NCI-H446 (cell line): ENCODE measurements around the gene ADCY5.
A peak's percentile ranks its signal among the peaks of the same experiment; 100 is the strongest.

ENCODE experiments used
- DNase-seq, 2 experiments: peaks; one replicate each; lab custom pipeline; 2025; lab: John Stamatoyannopoulos, UW

The ADCY5 gene

GRCh38 chr3:123301331-123302184 is 147.3 kb downstream of the ADCY5 start:
- DNase-seq = no peak

- no peak for DNase-seq
These were observed 148.3 kb downstream of the ADCY5 start for GRCh38 chr3:123300583-123300982.

GRCh38 chr3:123300056-123300455 is 148.8 kb downstream of the ADCY5 start:
- DNase-seq = no peak

DNA sequence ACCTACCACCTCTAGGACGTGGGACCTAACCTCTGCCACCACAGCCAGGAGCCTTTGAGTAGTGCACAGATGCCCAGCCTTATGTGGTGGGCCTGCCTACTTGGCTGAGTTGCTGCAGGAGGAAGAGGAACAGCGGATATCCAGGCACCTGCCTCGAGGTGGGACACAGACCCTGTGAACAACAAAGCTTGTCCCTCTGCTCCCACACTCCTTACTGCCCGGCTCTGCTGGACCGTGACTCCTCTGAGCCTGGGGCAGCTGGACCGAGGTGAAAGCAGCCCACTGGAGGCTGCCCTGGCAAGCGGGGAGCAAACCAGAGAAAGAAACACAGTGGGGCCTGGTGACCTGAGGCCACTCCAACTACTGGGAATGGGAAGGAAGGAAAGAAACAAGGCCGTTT is 149.3 kb downstream of the ADCY5 start:
- DNase-seq = no peak

GRCh38 chr3:123298903-123299302 is 150.0 kb downstream of the ADCY5 start:
- DNase-seq = no peak

GRCh38 chr3:123297627-123297899 is 151.3 kb downstream of the ADCY5 start:
- DNase-seq = no peak

DNA sequence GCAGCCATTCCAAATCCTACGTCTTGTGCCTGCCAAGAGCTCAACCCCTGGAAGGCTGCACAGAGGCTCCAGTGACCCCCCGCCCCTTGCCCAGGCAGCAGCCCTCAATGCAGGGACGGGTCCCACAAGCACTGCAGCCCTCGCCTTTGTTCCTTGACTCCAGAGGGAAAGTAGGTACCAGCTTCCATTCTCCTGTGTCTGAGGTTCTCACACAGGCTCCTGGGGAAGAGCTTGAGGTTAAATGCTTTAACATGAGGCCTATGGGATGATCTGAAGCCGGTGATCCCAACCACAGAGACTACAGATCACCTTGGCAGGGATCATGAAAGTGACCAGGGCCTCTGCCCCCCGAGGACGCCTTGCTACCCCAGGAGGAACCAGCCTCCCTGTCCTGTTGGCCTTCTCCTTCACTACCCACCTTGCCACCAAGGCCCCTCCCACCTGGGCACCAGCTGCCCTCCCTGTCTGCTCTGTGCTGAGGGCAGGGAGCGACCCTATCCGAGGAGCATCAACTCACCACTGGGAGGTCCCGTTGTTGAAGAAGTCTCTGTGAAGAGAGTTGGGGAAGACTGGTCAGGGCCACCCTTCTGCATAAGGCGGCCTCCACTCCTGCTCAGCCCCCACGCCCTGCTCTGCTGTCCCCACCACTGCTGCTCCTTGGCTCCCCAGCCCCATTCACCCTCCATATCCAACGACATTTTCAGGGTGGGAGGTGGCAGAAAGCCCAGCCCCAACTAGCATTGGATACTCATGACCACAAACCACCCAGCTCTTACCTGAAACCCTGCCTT is 151.9 kb downstream of the ADCY5 start:
- DNase-seq = no peak

- DNase-seq = no peak
These were observed 152.6 kb downstream of the ADCY5 start for GRCh38 chr3:123296261-123296660.

DNA sequence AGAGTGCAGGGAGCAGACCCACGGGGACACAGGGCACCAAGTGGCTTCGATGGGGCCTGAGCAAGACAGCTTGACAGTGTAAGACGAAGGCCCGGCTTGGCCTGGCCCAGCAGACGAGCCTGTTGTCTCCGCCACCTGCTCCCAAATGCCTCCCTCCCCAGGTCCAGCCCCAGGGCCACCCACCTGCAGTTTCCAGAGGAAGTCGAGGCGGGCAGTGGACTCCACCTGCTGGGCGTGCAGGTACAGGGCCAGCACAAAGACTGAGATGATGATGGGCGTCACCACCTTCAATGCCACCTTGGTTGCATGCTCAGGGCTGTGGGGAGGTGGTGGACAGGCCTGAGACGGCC is 153.0 kb downstream of the ADCY5 start:
- DNase-seq = no peak

DNA sequence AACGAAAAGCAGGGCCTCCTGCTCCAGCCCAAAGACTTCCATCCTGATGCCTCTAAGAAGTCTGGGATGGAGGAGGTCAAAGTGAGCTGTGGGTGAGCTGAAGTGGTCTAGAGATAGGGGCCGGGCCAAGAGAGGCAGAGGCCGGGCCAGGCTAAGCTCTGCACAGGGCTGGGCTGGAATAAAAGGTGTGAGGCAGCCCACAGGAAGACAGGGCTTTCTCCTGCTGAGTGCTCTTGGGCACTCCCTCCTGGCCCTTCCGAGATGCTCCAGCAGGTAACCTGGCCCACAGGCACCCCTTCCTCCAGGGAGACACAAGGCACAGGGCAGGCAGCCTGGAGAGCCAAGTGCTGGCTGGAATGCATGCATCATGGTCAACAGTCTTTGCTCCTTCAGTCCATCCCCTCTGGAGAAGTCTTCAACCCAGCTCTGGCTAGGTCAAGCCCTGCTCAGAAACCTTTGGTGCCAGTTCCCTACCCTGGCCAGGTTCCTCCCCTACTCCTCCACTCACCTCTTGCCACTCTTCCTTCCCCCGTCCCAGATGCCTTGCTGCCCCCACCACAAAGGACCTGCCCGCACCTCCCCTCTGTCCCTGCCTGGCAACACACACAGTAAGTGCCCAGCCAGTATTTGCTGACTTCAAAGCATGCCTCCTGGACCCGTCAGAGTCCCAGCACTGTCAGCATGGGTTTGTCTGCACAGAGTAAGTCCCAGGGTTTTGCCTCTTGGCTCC is 153.6 kb downstream of the ADCY5 start:
- no peak for DNase-seq

GRCh38 chr3:123294296-123294938 is 154.5 kb downstream of the ADCY5 start:
- no peak for DNase-seq

- DNase-seq = no peak
These were observed 156.3 kb downstream of the ADCY5 start for GRCh38 chr3:123292321-123293310.

- no peak for DNase-seq
These were observed 157.5 kb downstream of the ADCY5 start for GRCh38 chr3:123291404-123291803.

DNA sequence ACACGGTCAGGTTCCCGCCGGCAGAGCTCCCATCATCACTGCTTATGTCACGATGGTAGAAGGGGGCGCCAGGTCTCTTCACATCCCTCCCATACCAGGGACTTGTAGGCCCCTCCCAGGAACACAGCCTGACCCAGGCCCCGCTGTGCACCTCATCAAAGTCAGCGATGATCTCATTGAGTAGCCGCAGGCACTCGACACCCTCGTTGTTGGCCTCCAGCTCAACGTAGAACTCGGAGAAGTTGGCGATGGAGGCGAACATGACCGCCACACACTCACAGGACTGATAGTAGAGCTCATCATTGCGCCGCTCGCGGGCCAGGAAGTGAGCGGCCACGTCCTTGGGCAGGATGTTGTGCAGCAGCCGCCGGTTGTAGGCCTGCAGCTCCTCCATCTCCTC is 157.9 kb downstream of the ADCY5 start:
- no peak for DNase-seq

DNA sequence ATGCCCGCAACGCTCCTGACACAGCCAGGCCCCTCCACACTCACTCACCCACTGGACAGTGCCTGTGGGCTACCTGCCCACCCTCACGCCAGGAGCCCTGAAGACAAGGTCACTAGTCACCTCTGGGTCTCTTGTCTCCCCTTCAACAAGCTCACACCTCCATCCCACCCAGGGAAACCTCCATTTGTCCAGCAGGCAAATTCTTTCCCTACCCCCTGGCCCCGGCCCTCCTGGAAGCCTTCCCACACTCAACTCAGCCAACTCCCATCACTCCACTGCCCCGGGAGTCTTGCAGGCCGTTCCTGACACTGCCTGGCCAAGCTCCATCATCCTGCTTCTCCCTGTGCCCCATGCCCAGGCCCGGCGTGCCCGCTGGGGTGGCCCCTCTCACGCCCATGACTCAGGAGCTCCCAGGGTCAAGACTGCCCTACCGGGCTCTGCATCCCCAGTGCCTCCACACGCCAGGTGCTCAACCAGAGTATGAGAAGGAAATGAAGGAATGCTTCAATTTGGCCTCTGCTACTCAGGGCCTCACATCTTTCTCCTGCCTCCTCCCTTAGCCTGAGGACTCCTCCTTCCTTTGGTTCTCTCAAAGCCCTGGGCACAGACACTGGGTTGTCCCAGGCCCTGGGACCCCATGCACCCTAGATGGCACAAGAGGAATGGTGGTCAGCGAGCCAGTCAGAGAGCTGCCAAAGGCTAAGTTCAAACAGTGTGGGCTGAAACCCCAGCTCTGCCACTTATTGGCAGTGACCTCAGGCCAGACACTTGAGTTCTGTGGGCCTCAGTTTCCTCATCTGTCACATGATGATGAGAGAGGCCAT is 158.6 kb downstream of the ADCY5 start:
- DNase-seq = no peak

GRCh38 chr3:123289391-123290106 is 159.3 kb downstream of the ADCY5 start:
- DNase-seq = no peak

DNA sequence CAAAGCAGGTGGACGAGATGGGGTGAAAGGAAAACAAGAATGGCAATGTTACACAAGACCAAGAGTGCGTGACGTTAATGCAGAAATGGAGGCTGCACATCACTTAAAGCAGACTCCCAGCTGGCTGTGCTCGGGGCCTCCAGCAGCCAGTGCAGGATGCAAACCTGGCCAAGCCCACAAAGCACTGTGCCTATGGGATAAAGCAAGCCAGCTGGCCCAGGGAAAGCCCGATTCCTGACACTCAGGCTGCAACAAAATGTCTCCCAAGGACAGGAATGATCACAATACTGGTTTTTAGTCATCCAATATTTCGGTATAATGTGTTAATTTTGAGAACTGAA is 161.0 kb downstream of the ADCY5 start:
- DNase-seq = peak in 1 of 2 experiments; percentile 52

DNA sequence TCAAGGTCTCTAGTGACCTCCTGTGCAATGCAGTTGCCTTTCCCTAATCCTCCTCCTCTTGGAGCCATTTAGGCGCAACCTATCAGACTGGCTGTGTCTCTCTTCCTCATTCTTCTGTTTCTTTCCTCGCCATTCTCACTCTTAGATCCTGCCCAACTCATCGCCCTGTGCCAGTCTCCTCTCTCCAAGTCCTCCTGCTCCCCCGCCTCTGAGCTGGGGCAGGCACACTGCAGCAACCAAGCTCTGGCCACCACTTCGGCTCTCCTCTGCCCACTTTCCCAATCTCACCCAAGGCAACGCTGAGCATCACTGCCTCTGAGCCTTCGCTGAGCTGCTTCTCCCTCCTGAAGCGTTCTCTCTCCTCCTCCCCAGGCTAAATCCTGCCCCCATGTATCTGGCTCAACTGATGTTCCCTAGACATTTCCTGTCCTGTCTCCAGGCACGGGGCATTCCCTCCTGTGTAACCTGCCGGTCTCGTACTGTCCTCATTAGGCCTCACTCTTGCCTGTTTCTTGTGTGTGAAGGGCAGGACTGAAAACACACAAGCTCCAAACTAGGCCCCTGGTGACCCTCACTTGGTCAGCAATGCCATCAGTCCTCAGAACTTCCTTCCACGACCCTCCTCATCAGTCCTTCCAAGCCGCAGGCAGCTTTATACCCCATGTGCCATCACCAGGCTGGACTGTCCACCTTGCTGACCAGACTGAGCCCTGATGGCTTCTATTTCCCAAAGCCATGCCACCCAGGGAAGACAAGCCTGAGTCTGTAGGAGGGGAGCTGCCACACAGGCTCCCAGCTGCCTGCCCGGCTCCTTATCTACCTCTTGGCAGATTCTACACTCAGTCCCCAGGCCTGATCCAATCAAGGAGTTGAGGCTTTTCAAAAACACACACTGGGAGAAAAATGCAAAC is 161.6 kb downstream of the ADCY5 start:
- DNase-seq = no peak
